GM23338 (cell line): ENCODE results near the gene FRY. TPM values are rescaled to one million over a fixed set of nuclear protein-coding genes. Genes with fewer than 3 reads are reported as not detected.

Experiments used
- ATAC-seq: fragments of 200-7000 bp; cut with Tn5 transposase; 3 replicates; pipeline ENCODE4 v1.9.1; 2020
- DNase-seq: peaks from one replicate; pipeline ENCODE4 v3.0.0-alpha.2; 2015; ENCODE audit warnings: low spot score
- H2AFZ ChIP-seq: fragments of 200-600 bp; sonication (generic); 2 replicates; pipeline ENCODE4 v1.8.0; 2016; ENCODE audit warnings: antibody characterized with exemption, mild to moderate bottlenecking, moderate library complexity
- H3F3A ChIP-seq: fragments of 200-600 bp; sonication (generic); replicated peaks from 2 replicates; pipeline ENCODE4 v1.8.0; 2017; ENCODE audit warnings: antibody characterized with exemption, mixed run types, low read depth
- H3K27ac ChIP-seq: fragments of 200-600 bp; sonication (generic); 2 replicates; pipeline ENCODE4 v1.6.1; 2016; ENCODE audit warnings: low read depth
- H3K27me3 ChIP-seq: fragments of 200-600 bp; sonication (generic); 2 replicates; pipeline ENCODE4 v1.8.0; 2016; ENCODE audit warnings: mild to moderate bottlenecking, mixed run types, moderate library complexity; ENCODE audit not compliant: insufficient read depth
- H3K36me3 ChIP-seq: fragments of 200-600 bp; sonication (generic); 2 replicates; pipeline ENCODE4 v1.8.0; 2016; ENCODE audit warnings: mild to moderate bottlenecking; ENCODE audit not compliant: insufficient read depth
- H3K4me1 ChIP-seq: fragments of 200-600 bp; sonication (generic); 2 replicates; pipeline ENCODE4 v1.8.0; 2016; ENCODE audit warnings: mild to moderate bottlenecking, moderate library complexity; ENCODE audit not compliant: insufficient read depth
- H3K4me2 ChIP-seq: fragments of 200-600 bp; sonication (generic); 2 replicates; pipeline ENCODE4 v1.7.1; 2017; ENCODE audit warnings: mixed run types
- H3K4me3 ChIP-seq: fragments of 200-600 bp; sonication (generic); 2 replicates; pipeline ENCODE4 v1.6.1; 2016; ENCODE audit warnings: mixed run types
- H3K79me2 ChIP-seq: fragments of 200-600 bp; sonication (generic); replicated peaks from 2 replicates; pipeline ENCODE4 v1.8.0; 2017; ENCODE audit warnings: mild to moderate bottlenecking; ENCODE audit not compliant: insufficient read depth
- H3K9me2 ChIP-seq: fragments of 200-600 bp; sonication (generic); 2 replicates; pipeline ENCODE4 v1.8.0; 2017; ENCODE audit not compliant: insufficient read depth
- H4K20me1 ChIP-seq: fragments of 200-600 bp; sonication (generic); replicated peaks from 2 replicates; pipeline ENCODE4 v1.8.0; 2017; ENCODE audit warnings: mild to moderate bottlenecking; ENCODE audit not compliant: insufficient read depth
- H3K27ac Mint-ChIP-seq: 2 replicates; pipeline ENCODE4 v1.8.0; 2020; ENCODE audit warnings: inconsistent platforms, mild to moderate bottlenecking, moderate library complexity, mixed read lengths
- H3K27me3 Mint-ChIP-seq: 3 replicates; pipeline ENCODE4 v1.8.0; 2022; ENCODE audit warnings: low read depth, mild to moderate bottlenecking, moderate library complexity, mixed read lengths, inconsistent platforms; ENCODE audit not compliant: insufficient read depth, poor library complexity
- H3K36me3 Mint-ChIP-seq: 3 replicates; pipeline ENCODE4 v1.8.0; 2021; ENCODE audit warnings: low read depth, mild to moderate bottlenecking, inconsistent platforms, moderate library complexity, mixed read lengths
- H3K4me1 Mint-ChIP-seq: 3 replicates; pipeline ENCODE4 v1.8.0; 2020; ENCODE audit warnings: mild to moderate bottlenecking, inconsistent platforms, mixed read lengths
- H3K4me3 Mint-ChIP-seq: 3 replicates; pipeline ENCODE4 v1.8.0; 2021; ENCODE audit warnings: moderate library complexity, mild to moderate bottlenecking, inconsistent platforms, mixed read lengths
- H3K9me3 Mint-ChIP-seq: 3 replicates; pipeline ENCODE4 v1.8.0; 2020; ENCODE audit warnings: moderate library complexity, mild to moderate bottlenecking, inconsistent platforms, mixed read lengths
- CREB1 ChIP-seq: fragments of 250-450 bp; sonication (Bioruptor Pico); IDR thresholded peaks from 2 replicates; pipeline ENCODE4 v1.5.0; 2020; ENCODE audit warnings: low read depth, mild to moderate bottlenecking, moderate library complexity
- EZH2phosphoT487 ChIP-seq: fragments of 200-600 bp; sonication (generic); IDR thresholded peaks from one replicate; pipeline ENCODE4 v1.8.1; 2018; ENCODE audit warnings: antibody characterized with exemption; ENCODE audit not compliant: unreplicated experiment
- JUNB ChIP-seq: IDR thresholded peaks from one replicate; pipeline ENCODE4 v1.6.1; 2016; ENCODE audit warnings: antibody characterized with exemption; ENCODE audit not compliant: unreplicated experiment
- NANOG ChIP-seq: IDR thresholded peaks from 2 replicates; pipeline ENCODE4 v1.6.1; 2016; ENCODE audit warnings: antibody characterized with exemption, borderline replicate concordance
- STAT1 ChIP-seq: IDR thresholded peaks from one replicate; pipeline ENCODE4 v1.6.1; 2016; ENCODE audit warnings: antibody characterized with exemption; ENCODE audit not compliant: unreplicated experiment
- ZNF114 ChIP-seq: fragments of 250-450 bp; sonication (Bioruptor Pico); IDR thresholded peaks from 2 replicates; pipeline ENCODE4 v1.5.0; 2020; ENCODE audit warnings: mild to moderate bottlenecking, moderate library complexity
- ZNF331 ChIP-seq: fragments of 250-450 bp; sonication (Bioruptor Pico); IDR thresholded peaks from 2 replicates; pipeline ENCODE4 v1.5.0; 2020; ENCODE audit warnings: low read depth, mild to moderate bottlenecking, moderate library complexity
- polyA plus RNA-seq: library from polyadenylated mRNA; unstranded; fragments of >200 nt; fragmentation: Nextera tagmentation; extraction: Ambion mirVana; gene quantifications from 2 replicates; pipeline ENCODE4 v1.2.1, GENCODE V29; 2016
- total RNA-seq: library from RNA; depleted of rRNA; stranded (reverse); fragments of >200 nt; shearing (Covaris generic); gene quantifications from 2 replicates; pipeline ENCODE4 v1.2.3, GENCODE V29; 2014
- TF ChIP-seq, protein P1 (sequence below): IDR thresholded peaks from one replicate; pipeline ENCODE4 v1.6.1; 2018; ENCODE audit warnings: antibody characterized with exemption; ENCODE audit not compliant: unreplicated experiment
- TF ChIP-seq, protein P2 (sequence below): fragments of 250-450 bp; sonication (Bioruptor Pico); IDR thresholded peaks from 2 replicates; pipeline ENCODE4 v1.5.0; 2020; ENCODE audit warnings: mild to moderate bottlenecking, moderate library complexity
- TF ChIP-seq, protein P3 (sequence below), 2 experiments: fragments of 200-600 bp in 1 of 2; sonication (generic) in 1 of 2; conservative IDR thresholded peaks; 2 replicates each; pipeline versions ENCODE4 v1.5.1 to v1.6.1; 2016 to 2017; ENCODE audit warnings: antibody characterized with exemption in 2 of 2, low read depth in 2 of 2, mild to moderate bottlenecking in 2 of 2, moderate library complexity in 1 of 2

The FRY gene
- total and polyA plus RNA-seq, 2 experiments from 2014 or later = 2.4 to 10.1 TPM

DNA sequence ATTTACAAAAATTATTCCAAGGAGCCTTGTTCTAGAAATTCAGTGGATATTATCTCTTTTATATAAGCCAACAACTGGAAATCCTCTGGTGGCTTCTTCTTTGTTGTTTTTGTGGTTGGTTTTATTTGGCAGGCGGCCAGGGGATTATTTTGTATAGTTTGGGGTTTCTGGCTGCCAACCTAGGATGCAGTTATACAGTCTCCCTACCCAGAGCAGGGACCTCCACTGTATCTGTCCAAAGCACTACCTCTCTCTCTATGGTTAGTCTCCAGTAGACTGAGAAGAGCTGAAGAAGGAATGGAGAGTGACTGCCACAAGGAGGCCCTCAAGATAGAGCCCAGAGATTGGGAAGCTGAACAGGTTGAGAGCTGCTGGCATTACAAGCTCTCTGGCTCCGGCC, 203.3 kb downstream of the FRY start (continued):
- TF ChIP-seq STAT1 (no peak), NANOG (no peak), EZH2phosphoT487 (no peak), CREB1 (CRISPR knock-in tag) (no peak), ZNF114 (CRISPR knock-in tag) (no peak)
- TF ChIP-seq, protein P1, sequence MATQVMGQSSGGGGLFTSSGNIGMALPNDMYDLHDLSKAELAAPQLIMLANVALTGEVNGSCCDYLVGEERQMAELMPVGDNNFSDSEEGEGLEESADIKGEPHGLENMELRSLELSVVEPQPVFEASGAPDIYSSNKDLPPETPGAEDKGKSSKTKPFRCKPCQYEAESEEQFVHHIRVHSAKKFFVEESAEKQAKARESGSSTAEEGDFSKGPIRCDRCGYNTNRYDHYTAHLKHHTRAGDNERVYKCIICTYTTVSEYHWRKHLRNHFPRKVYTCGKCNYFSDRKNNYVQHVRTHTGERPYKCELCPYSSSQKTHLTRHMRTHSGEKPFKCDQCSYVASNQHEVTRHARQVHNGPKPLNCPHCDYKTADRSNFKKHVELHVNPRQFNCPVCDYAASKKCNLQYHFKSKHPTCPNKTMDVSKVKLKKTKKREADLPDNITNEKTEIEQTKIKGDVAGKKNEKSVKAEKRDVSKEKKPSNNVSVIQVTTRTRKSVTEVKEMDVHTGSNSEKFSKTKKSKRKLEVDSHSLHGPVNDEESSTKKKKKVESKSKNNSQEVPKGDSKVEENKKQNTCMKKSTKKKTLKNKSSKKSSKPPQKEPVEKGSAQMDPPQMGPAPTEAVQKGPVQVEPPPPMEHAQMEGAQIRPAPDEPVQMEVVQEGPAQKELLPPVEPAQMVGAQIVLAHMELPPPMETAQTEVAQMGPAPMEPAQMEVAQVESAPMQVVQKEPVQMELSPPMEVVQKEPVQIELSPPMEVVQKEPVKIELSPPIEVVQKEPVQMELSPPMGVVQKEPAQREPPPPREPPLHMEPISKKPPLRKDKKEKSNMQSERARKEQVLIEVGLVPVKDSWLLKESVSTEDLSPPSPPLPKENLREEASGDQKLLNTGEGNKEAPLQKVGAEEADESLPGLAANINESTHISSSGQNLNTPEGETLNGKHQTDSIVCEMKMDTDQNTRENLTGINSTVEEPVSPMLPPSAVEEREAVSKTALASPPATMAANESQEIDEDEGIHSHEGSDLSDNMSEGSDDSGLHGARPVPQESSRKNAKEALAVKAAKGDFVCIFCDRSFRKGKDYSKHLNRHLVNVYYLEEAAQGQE = no peak

DNA sequence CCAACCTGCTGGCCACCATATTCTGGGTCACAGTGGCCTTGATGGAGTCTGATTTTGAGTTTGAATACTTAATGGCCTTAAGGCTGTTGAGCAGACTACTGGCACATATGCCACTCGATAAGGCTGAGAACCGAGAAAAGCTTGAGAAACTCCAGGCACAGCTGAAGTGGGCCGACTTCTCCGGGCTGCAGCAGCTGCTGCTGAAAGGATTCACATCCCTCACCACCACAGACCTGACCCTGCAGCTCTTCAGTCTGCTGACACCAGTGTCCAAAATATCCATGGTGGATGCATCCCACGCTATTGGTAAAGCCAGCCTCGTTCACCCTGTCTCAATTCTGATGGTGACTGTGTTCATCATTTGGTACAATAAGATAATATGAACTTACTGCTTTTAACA, 206.1 kb downstream of the FRY start:
- peaks cover 2% of the 10 kb centered on the region for H3K27me3 Mint-ChIP-seq
- no peak overlapping the region for H3K27ac Mint-ChIP-seq
- H3K4me1 Mint-ChIP-seq = no peaks in the 10 kb centered on the region
- no peaks in the 10 kb centered on the region for H3K9me2 ChIP-seq
- H3K36me3 ChIP-seq = no peaks in the 10 kb centered on the region
- H4K20me1 ChIP-seq = no peaks in the 10 kb centered on the region
- H3K4me2 ChIP-seq = no peak overlapping the region
- no peaks in the 10 kb centered on the region for H3K36me3 Mint-ChIP-seq
- ATAC-seq (no peak), DNase-seq (no peak)
- H3K9me3 Mint-ChIP-seq = no peaks in the 10 kb centered on the region
- H3K4me3 ChIP-seq = no peak overlapping the region
- H3K27ac ChIP-seq = no peak overlapping the region
- H3F3A ChIP-seq = no peaks in the 10 kb centered on the region
- no peaks in the 10 kb centered on the region for H3K4me1 ChIP-seq
- H2AFZ ChIP-seq = no peak overlapping the region
- no peak overlapping the region for H3K4me3 Mint-ChIP-seq
- H3K79me2 ChIP-seq = no peaks in the 10 kb centered on the region
- no peaks in the 10 kb centered on the region for H3K27me3 ChIP-seq
- TF ChIP-seq, protein P2, sequence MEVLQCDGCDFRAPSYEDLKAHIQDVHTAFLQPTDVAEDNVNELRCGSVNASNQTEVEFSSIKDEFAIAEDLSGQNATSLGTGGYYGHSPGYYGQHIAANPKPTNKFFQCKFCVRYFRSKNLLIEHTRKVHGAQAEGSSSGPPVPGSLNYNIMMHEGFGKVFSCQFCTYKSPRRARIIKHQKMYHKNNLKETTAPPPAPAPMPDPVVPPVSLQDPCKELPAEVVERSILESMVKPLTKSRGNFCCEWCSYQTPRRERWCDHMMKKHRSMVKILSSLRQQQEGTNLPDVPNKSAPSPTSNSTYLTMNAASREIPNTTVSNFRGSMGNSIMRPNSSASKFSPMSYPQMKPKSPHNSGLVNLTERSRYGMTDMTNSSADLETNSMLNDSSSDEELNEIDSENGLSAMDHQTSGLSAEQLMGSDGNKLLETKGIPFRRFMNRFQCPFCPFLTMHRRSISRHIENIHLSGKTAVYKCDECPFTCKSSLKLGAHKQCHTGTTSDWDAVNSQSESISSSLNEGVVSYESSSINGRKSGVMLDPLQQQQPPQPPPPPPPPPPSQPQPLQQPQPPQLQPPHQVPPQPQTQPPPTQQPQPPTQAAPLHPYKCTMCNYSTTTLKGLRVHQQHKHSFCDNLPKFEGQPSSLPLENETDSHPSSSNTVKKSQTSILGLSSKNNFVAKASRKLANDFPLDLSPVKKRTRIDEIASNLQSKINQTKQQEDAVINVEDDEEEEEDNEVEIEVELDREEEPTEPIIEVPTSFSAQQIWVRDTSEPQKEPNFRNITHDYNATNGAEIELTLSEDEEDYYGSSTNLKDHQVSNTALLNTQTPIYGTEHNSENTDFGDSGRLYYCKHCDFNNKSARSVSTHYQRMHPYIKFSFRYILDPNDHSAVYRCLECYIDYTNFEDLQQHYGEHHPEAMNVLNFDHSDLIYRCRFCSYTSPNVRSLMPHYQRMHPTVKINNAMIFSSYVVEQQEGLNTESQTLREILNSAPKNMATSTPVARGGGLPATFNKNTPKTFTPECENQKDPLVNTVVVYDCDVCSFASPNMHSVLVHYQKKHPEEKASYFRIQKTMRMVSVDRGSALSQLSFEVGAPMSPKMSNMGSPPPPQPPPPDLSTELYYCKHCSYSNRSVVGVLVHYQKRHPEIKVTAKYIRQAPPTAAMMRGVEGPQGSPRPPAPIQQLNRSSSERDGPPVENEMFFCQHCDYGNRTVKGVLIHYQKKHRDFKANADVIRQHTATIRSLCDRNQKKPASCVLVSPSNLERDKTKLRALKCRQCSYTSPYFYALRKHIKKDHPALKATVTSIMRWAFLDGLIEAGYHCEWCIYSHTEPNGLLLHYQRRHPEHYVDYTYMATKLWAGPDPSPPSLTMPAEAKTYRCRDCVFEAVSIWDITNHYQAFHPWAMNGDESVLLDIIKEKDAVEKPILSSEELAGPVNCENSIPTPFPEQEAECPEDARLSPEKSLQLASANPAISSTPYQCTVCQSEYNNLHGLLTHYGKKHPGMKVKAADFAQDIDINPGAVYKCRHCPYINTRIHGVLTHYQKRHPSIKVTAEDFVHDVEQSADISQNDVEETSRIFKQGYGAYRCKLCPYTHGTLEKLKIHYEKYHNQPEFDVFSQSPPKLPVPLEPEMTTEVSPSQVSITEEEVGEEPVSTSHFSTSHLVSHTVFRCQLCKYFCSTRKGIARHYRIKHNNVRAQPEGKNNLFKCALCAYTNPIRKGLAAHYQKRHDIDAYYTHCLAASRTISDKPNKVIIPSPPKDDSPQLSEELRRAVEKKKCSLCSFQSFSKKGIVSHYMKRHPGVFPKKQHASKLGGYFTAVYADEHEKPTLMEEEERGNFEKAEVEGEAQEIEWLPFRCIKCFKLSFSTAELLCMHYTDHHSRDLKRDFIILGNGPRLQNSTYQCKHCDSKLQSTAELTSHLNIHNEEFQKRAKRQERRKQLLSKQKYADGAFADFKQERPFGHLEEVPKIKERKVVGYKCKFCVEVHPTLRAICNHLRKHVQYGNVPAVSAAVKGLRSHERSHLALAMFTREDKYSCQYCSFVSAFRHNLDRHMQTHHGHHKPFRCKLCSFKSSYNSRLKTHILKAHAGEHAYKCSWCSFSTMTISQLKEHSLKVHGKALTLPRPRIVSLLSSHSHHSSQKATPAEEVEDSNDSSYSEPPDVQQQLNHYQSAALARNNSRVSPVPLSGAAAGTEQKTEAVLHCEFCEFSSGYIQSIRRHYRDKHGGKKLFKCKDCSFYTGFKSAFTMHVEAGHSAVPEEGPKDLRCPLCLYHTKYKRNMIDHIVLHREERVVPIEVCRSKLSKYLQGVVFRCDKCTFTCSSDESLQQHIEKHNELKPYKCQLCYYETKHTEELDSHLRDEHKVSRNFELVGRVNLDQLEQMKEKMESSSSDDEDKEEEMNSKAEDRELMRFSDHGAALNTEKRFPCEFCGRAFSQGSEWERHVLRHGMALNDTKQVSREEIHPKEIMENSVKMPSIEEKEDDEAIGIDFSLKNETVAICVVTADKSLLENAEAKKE (CRISPR knock-in tag) = no peak
- no peak for TF ChIP-seq NANOG
- no peak for TF ChIP-seq ZNF114 (CRISPR knock-in tag)
- no peak for TF ChIP-seq CREB1 (CRISPR knock-in tag)
- TF ChIP-seq JUNB = no peak
- TF ChIP-seq, protein P1 = no peak
- TF ChIP-seq, protein P3, sequence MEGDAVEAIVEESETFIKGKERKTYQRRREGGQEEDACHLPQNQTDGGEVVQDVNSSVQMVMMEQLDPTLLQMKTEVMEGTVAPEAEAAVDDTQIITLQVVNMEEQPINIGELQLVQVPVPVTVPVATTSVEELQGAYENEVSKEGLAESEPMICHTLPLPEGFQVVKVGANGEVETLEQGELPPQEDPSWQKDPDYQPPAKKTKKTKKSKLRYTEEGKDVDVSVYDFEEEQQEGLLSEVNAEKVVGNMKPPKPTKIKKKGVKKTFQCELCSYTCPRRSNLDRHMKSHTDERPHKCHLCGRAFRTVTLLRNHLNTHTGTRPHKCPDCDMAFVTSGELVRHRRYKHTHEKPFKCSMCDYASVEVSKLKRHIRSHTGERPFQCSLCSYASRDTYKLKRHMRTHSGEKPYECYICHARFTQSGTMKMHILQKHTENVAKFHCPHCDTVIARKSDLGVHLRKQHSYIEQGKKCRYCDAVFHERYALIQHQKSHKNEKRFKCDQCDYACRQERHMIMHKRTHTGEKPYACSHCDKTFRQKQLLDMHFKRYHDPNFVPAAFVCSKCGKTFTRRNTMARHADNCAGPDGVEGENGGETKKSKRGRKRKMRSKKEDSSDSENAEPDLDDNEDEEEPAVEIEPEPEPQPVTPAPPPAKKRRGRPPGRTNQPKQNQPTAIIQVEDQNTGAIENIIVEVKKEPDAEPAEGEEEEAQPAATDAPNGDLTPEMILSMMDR (conservative IDR thresholded peaks at IDR 0.05; ENCODE audit: low read depth in 2 of 2) = no peak
- no peak for TF ChIP-seq ZNF331 (CRISPR knock-in tag)
